DMS53 (cell line): ENCODE measurements around the gene LOX.
"Not testable (repeated sequence)": the region's sequence is repeated elsewhere in the genome, so short reads cannot be mapped to it uniquely, and the experiment has no call there.

Source experiments
- DNase-seq: peaks from one replicate; lab custom pipeline; 2025; lab: John Stamatoyannopoulos, UW

LOX gene

DNA sequence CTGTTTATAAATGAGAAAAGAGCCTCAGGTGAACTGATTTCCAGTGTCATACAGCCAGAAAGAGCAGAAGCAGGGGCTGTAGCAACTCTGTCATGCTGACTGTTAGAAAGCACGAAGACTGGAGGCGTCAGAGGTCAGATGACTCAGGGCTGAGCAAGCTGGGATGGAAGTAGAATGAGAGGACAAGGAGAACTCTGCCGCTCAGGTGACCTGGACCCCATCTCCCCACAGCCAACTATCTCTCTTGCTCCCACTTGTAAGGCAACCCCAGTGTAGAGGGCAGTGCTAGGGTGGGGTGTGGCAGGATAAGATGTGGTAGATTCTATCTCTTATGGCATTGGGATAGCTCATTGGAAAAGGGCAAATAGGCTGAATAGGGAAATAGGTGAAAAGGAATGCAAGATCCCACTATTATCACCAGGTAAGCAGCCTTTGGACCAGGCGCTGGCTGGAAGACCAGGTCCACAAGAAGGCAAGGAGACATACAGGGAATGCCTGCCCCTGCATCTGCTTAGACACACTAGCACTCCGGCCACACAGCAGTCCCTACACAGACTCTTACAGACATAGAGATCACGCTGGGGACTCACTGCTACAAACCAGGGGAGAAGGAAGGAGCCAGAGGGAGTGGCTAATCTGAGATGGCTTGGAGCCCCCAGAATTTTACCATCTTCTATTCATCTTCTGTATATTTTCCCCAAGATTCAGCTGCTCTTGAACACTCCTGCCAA is 21.2 kb upstream of the LOX start:
- no peak for DNase-seq

- no peak for DNase-seq
Measured at GRCh38 chr5:122097391-122097790, 19.3 kb upstream of the LOX start.

DNA sequence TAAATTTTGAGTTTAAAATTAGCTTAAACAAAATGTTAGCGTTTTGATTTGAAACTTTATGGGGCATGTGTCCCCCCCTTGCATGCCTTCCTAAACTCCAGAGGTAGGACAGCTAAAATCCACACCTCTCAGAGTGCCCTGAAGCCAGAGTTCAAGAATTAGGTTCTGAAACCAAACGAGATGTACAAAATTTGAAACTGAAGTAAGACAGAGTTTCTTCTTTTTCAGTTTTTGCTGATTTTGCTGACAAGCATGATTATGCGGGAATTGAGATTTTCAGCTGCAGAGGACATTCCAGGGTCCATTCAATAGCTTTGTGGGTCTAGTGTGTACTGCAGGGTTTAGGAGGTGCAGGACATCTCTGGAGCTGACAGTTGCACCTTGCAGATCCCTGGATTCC is 17.1 kb upstream of the LOX start:
- no peak for DNase-seq

GRCh38 chr5:122094251-122094650 is 16.2 kb upstream of the LOX start:
- DNase-seq = not testable (repeated sequence)

- DNase-seq = no peak
Measured at GRCh38 chr5:122093415-122094180, 15.5 kb upstream of the LOX start.

GRCh38 chr5:122091936-122092600 is 14.0 kb upstream of the LOX start:
- peak; percentile 60 for DNase-seq

- DNase-seq = no peak
Measured at GRCh38 chr5:122089096-122090013, 11.3 kb upstream of the LOX start.

DNA sequence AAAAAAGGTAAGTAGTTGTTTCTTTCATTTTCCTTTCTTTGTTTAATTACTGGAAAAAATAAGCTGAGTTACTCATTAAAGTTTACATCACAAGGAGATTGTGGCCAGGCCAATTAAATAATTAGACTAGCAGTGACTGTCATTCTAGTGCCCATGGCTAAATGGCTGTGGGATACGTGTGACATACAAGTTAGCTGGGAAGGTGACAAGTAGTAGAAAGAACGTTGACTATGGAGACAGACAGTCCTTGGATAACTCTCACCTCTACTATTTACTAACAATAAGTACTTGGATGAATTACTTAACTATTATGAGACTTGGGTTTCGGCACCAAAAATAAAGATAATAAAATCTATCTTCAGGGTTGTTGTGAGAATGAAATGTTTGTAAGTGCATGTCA is 7.0 kb upstream of the LOX start:
- no peak for DNase-seq

DNA sequence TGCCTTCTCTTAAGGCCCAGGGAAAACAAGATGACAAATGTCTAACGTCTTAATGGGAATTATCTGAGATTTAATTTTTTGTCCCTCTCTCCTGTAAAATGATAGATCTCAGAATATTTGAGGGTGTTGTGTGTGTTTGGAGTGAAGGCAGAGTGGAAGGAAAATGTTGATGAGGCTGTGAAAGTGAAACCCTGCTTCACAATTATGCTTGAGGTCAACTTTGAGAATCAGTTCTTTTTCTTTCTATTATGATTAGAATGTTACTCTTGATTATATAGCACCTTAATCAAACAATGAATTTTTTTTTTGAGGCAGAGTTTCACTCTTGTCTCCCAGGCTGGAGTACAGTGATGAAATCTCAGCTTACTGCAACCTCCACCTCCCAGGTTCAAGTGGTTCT is 5.5 kb upstream of the LOX start:
- DNase-seq = no peak

DNA sequence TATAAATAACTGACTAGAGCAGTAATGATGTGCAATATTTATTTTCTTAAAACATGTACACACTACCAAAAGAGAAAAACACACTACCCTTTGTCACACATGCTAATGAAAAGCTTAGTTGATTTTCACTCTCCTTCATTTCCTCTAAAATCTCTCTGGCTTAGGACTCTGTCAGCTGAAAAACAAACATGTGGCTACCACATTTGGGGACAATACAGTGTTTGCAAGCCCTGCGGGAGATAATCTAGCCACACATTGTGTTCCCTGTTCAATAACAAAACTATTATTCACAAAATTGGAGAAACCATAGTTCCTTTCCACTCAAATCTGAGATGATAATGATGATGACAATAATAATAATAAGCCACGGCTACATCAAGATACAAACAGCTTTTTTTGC is 3.5 kb upstream of the LOX start:
- no peak for DNase-seq

- peak; percentile 75 for DNase-seq
Measured at GRCh38 chr5:122077366-122078115, 518 bp downstream of the LOX start.

DNA sequence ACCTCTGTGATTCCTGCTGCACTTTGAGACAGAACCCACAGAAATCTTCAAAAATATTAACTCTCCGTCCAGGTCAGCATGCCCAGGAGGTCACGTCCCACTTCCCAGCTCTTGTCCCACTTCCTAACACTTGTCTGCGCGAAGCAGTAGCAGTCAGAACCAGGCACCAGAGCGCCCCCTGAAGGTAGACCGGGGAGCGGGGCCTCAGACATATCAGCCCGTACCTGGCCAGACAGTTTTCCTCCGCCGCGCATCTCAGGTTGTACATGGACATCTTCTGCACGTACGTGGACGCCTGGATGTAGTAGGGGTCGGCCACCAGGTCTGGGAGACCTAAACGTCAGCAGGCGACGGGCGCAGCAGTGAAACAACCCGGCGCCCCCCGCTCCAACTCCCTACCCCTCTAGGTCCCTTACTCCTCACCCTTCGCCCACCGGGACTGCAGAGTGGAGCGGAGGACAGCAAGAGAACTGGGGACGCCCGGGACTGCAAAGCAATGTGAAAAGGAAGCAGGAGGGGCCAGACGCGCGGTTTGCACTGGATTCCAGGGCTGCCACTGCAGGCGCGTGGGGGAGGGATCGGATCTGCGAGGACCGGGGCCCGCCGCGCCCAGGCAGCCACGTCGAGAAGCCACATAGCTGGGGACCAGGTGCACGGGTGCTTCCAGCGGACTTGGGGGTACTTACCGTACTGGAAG is 1.2 kb downstream of the LOX start:
- peak; percentile 89 for DNase-seq

GRCh38 chr5:122076050-122076461 is 2.0 kb downstream of the LOX start:
- no peak for DNase-seq

DNA sequence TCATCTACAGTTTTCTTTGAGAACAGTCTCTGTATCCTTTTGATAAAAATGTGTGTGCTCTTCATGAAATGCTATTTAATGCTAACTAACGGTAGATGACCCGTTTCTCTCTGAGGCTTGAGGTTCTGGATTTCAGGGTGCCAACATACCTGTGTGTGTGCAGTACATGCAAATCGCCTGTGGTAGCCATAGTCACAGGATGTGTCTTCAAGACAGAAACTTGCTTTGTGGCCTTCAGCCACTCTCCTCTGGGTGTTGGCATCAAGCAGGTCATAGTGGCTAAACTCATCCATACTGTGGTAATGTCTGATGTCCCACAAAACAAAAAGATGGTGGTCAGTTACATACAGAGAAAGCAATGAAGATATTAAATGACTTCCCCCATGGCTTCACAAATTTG is 4.2 kb downstream of the LOX start:
- DNase-seq = no peak

DNA sequence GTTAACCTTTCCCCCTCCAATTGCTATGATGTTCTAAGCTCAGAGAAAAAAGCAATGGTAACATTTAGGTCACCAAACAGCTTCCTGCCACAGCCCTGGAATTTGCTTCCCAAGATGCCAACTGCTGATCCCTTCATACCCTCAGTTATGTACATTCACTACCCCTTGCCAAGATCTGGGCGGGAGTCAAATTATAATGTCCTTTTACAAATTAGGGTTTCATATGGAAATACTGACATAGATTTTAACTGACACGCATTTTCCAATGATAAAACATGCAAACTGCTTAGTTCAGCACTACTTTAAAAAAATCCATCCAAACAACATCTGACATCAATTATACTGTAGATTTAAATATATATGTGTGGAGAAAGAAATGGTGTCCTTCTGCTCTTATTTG is 5.0 kb downstream of the LOX start:
- no peak for DNase-seq

- peak; percentile 10 for DNase-seq
Measured at GRCh38 chr5:122067390-122067789, 10.7 kb downstream of the LOX start.

DNA sequence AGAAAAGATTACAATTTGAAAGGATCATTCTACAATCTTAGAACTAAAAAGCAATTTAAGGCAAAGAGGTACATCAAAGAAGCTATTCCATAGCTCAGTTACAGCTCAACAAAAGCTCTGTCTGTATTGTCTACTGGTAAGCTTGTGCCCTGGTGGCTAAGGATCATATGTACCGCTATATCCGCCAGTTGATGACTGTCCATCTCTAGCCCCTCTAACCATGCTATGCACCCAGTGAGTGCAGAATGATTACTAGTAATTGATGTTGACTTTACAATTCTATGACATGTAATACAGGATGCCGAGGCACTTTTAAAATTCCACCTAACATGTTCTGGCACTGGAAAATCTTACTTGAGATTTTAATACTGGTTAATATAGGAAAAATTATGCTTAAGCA is 13.1 kb downstream of the LOX start:
- no peak for DNase-seq

DNA sequence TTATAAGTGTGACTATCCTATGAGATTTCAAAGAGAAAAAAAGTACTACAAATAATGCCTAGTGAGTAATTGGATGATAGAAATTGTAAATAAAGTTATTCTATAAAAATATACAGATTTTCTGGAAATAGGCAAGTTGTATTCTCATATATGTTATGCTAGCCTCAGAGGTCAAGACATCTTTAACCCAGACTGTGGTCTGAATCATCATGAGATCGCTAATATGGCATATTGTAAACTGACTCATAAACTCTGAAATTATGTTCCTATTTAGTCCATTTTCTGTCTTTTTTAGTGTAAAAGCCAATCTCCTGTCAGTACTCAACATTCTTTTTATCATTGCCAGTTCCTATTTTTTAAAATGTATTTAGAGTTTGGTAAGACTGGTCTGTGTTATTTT is 14.2 kb downstream of the LOX start:
- no peak for DNase-seq

DNA sequence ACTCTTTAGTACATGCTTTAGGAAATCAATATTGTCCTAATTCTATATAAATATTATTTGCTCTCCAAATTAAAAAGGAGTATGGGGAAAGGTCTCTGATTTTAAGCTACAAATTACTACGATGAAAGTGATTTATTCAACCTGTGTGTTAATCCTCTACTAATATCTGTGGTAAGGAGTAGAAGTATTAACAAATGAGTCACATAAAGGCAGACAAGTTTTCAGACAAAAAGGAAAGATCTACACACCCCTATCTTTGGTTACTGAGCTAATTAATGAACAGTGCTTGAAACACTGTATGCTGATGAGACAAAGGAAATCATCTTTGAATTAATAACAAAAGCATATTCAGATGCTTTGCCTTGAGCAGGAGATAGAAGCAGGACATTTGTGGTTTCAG is 15.9 kb downstream of the LOX start:
- no peak for DNase-seq

DNA sequence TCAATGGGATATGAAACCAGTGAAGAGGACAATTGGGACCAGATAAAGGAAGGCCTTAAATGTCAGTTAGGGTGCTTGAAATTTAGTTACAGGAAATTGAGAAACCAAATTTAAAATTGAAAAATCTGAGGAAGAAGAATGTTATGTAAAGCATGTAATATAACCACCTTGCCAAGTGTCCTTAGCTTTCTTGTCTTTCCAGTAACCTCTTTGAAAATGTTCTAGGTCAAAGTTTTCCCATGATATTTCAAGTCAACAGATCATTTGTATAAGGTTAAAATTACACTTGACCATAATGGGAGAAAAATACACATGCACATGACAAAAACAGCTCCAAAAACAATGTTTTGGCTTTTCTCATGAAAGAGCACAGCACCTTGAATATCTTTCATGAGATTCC is 21.1 kb downstream of the LOX start:
- DNase-seq = no peak

DNA sequence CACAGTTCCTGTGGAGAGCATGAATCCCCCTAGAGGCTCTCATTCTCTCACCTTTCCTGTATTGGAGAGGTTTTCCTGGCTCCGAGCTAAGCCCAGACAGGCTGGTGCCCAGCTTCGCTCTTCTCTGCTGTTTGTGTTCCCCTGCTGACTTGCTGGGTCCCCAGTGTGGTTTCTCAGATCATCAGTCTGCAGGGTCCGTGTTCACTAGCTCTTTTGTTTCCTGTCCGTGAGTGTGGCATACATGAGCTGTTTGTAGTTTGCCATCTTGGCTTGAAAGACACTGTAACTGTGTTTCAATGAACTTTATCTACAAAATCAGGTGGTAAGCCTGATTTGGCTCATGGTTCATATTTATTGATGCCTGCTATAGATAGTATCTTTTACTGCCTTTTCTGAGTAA is 23.8 kb downstream of the LOX start:
- no peak for DNase-seq
